ENCODE results near the gene TMED5. TPM values are rescaled to one million over a fixed set of nuclear protein-coding genes. Genes with fewer than 3 reads are reported as not detected.

Gene TMED5
- total RNA-seq, 1 donor from 2014 or later = 34.3 TPM

GRCh38 chr1:93194231-93194990, 14.2 kb upstream of the TMED5 start:
- no peaks in the 10 kb centered on the region for H4K20me1 ChIP-seq (ENCODE audit: low read depth)
- TF ChIP-seq CTCF (IDR thresholded peaks at IDR 0.05) (no peak), EZH2 (IDR thresholded peaks at IDR 0.05) (no peak), EZH2phosphoT487 (IDR thresholded peaks at IDR 0.05) (no peak)
- no peaks in the 10 kb centered on the region for H3K9me3 Mint-ChIP-seq
- no peak overlapping the region for H2AFZ ChIP-seq (replicated peaks)
- no peaks in the 10 kb centered on the region for H3K27me3 Mint-ChIP-seq (ENCODE audit: insufficient read depth, low read depth)
- H3K4me1 Mint-ChIP-seq = no peaks in the 10 kb centered on the region
- no peak for DNase-seq (ENCODE audit: low spot score)
- H3K9ac ChIP-seq = no peak overlapping the region
- no peak overlapping the region for H3K27ac Mint-ChIP-seq
- no peaks in the 10 kb centered on the region for H3K79me2 ChIP-seq (ENCODE audit: low read depth)
- no peaks in the 10 kb centered on the region for H3K9me3 ChIP-seq (ENCODE audit: low read depth)
- H3K27ac ChIP-seq = no peak overlapping the region
- H3K27me3 ChIP-seq = no peaks in the 10 kb centered on the region
- H3F3A ChIP-seq (ENCODE audit: low read depth) = no peaks in the 10 kb centered on the region
- no peak overlapping the region for H3K4me2 ChIP-seq
- H3K4me3 ChIP-seq = no peak overlapping the region
- peaks cover 13% of the 10 kb centered on the region for H3K36me3 Mint-ChIP-seq
- no peaks in the 10 kb centered on the region for H3K4me1 ChIP-seq
- H3K36me3 ChIP-seq = peaks cover 21% of the 10 kb centered on the region
- H3K4me3 Mint-ChIP-seq = no peak overlapping the region

GRCh38 chr1:93190432-93190831, 10.2 kb upstream of the TMED5 start:
- Histone ChIP-seq H3K4me3 (no peak overlapping the region), H3K27me3 (no peaks in the 10 kb centered on the region), H3K4me2 (no peak overlapping the region), H3K9me3 (ENCODE audit: low read depth) (no peaks in the 10 kb centered on the region), H3K4me1 (no peaks in the 10 kb centered on the region), H3K27ac (no peak overlapping the region), H3F3A (ENCODE audit: low read depth) (no peaks in the 10 kb centered on the region), H3K79me2 (ENCODE audit: low read depth) (no peaks in the 10 kb centered on the region), H3K9ac (no peak overlapping the region), H4K20me1 (ENCODE audit: low read depth) (no peaks in the 10 kb centered on the region), H2AFZ (replicated peaks) (no peak overlapping the region), H3K36me3 (peaks cover 16% of the 10 kb centered on the region)
- H3K4me3 Mint-ChIP-seq = no peak overlapping the region
- TF ChIP-seq EZH2phosphoT487 (IDR thresholded peaks at IDR 0.05) (no peak), EZH2 (IDR thresholded peaks at IDR 0.05) (no peak), CTCF (IDR thresholded peaks at IDR 0.05) (no peak)
- no peak for DNase-seq (ENCODE audit: low spot score)
- H3K36me3 Mint-ChIP-seq = peaks cover 7% of the 10 kb centered on the region
- no peaks in the 10 kb centered on the region for H3K4me1 Mint-ChIP-seq
- no peak overlapping the region for H3K27ac Mint-ChIP-seq
- no peaks in the 10 kb centered on the region for H3K9me3 Mint-ChIP-seq
- H3K27me3 Mint-ChIP-seq (ENCODE audit: insufficient read depth, low read depth) = no peaks in the 10 kb centered on the region

- Histone ChIP-seq H2AFZ (replicated peaks) (no peak overlapping the region), H3K9ac (no peak overlapping the region), H3K4me1 (no peaks in the 10 kb centered on the region), H3K9me3 (ENCODE audit: low read depth) (no peaks in the 10 kb centered on the region), H3K4me2 (no peak overlapping the region), H4K20me1 (ENCODE audit: low read depth) (peaks cover 3% of the 10 kb centered on the region), H3K4me3 (no peak overlapping the region), H3K36me3 (peaks cover 3% of the 10 kb centered on the region), H3F3A (ENCODE audit: low read depth) (peaks cover 8% of the 10 kb centered on the region), H3K27ac (no peak overlapping the region), H3K27me3 (no peaks in the 10 kb centered on the region), H3K79me2 (ENCODE audit: low read depth) (peaks cover 29% of the 10 kb centered on the region)
- Mint-ChIP-seq H3K36me3 (peaks cover 2% of the 10 kb centered on the region), H3K4me1 (peaks cover 6% of the 10 kb centered on the region), H3K4me3 (no peak overlapping the region), H3K27ac (no peak overlapping the region), H3K9me3 (no peaks in the 10 kb centered on the region), H3K27me3 (ENCODE audit: insufficient read depth, low read depth) (no peaks in the 10 kb centered on the region)
- no peak for DNase-seq (ENCODE audit: low spot score)
- TF ChIP-seq EZH2phosphoT487 (IDR thresholded peaks at IDR 0.05) = no peak
- no peak for TF ChIP-seq CTCF (IDR thresholded peaks at IDR 0.05)
- no peak for TF ChIP-seq EZH2 (IDR thresholded peaks at IDR 0.05)
Observed at GRCh38 chr1:93186667-93187066, 6.5 kb upstream of the TMED5 start.

Measured in neural progenitor cell (in vitro differentiated cells).